Measurements from ENCODE around the gene MAP1LC3B.
A peak's percentile ranks its signal among the peaks of the same experiment; 100 is the strongest.
"Not testable (repeated sequence)": the region's sequence is repeated elsewhere in the genome, so short reads cannot be mapped to it uniquely, and the experiment has no call there.

Gene MAP1LC3B

GRCh38 chr16:87372305-87372704 is 19.8 kb upstream of the MAP1LC3B start:
- H3K4me3 ChIP-seq (replicated peaks; ENCODE audit: low read depth, low read length) = no peak overlapping the region
- TF ChIP-seq CTCF (IDR thresholded peaks at IDR 0.05; ENCODE audit: low read depth, low read length, missing control alignments) = no peak
- DNase-seq (ENCODE audit: extremely low read depth, low read depth) = no peak

GRCh38 chr16:87374313-87374712 is 17.8 kb upstream of the MAP1LC3B start:
- no peak for DNase-seq (ENCODE audit: extremely low read depth, low read depth)
- TF ChIP-seq CTCF (IDR thresholded peaks at IDR 0.05; ENCODE audit: low read depth, low read length, missing control alignments) = no peak
- no peak overlapping the region for H3K4me3 ChIP-seq (replicated peaks; ENCODE audit: low read depth, low read length)

DNA sequence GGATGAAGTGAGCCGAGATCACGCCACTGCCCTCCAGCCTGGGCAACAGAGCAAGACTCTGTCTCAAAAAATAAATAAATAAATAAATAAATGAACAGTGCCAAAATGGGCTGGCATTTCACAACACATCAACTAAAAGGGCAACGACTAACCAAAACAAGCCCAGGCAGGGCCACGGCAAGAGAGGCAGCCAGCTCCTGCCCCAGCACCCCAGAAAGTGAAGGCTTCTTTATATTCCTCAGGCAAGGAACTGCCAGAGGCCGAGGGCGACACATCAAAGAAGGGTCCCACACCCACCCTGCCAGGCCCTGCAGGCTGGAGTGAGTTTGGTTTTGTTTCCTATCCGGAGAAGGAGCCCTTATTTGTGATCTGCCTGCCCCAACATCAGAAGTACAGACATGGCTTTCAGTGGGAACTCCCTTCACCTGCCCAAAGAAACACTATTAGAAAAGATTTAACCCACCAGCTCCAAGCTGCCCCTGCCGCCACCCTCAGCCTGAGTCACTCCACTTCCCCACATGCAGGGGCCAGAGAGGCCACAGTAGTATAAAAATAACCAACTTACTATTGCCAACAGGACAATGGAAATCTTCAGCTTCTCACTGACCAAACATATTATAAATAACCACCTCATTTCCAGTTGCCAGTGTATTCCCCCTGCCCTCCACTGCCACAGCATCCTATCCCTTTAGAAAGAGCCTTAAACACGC is 16.6 kb upstream of the MAP1LC3B start:
- H3K4me3 ChIP-seq (replicated peaks; ENCODE audit: low read depth, low read length) = no peak overlapping the region
- DNase-seq (ENCODE audit: extremely low read depth, low read depth) = no peak
- TF ChIP-seq CTCF (IDR thresholded peaks at IDR 0.05; ENCODE audit: low read depth, low read length, missing control alignments) = no peak

DNA sequence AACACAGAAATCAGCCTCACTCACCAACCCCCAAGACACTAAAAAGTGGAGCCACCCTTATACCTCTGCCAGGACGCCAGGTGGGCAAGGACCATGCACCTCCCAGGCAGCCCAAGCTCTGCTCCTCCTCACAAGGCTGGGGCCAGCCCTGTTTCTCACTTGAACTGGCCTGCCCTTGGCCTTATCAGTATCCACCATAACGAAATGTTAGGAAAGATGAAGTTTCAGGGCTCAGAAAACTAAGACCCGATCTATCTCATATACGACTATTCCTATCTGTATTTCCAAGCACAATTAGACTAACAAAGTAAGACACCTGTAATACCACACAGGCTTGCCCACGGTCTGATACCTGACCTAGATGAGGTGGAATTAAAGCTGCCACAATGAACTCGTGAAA is 15.5 kb upstream of the MAP1LC3B start:
- DNase-seq (ENCODE audit: extremely low read depth, low read depth) = no peak
- H3K4me3 ChIP-seq (replicated peaks; ENCODE audit: low read depth, low read length) = no peak overlapping the region
- TF ChIP-seq CTCF (IDR thresholded peaks at IDR 0.05; ENCODE audit: low read depth, low read length, missing control alignments) = no peak

GRCh38 chr16:87379312-87379752 is 12.8 kb upstream of the MAP1LC3B start:
- DNase-seq (ENCODE audit: extremely low read depth, low read depth); H3K4me3 ChIP-seq (replicated peaks; ENCODE audit: low read depth, low read length): not testable (repeated sequence)

DNA sequence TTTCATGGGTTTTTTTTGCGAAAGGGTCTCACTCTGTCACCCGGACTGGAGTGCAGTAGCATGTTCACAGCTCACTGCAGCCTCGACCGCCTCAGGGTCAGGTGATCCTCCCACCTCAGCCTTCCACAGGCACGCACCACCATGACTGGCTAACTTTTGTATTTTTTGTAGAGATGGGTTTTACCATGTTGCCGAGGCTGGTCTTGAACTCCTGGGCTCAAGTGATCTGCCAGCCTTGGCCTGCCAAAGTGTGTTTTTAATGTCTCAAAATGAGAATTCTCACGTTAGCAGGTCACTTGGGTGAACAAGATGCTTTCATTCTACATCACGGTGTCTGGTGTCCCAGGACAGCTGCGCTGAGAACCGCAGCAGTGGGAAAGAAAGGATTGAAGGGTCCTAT is 11.7 kb upstream of the MAP1LC3B start:
- no peak overlapping the region; the same call in 1 of the 2 replicates for H3K4me3 ChIP-seq (replicated peaks; ENCODE audit: low read depth, low read length)
- DNase-seq (ENCODE audit: extremely low read depth, low read depth) = no peak
- TF ChIP-seq CTCF (IDR thresholded peaks at IDR 0.05; ENCODE audit: low read depth, low read length, missing control alignments) = no peak

DNA sequence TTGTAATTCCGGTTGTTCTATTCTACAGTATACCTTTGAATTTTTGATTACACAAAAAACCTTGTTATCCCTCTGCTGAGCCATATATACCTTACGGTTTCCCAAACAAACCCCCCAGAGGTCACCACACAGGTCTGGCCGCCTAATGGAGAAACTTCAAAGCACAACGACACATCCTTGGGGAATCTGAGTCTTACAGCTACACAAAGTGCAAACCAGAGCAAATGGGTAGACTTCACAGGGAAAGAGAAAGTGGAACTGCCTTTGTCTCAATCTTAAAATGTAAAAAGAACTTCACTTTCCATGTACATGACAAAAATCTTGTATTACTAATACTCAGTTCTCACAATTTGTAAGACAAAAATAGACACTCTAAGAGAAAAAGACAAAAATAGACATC is 11.3 kb upstream of the MAP1LC3B start:
- H3K4me3 ChIP-seq (replicated peaks; ENCODE audit: low read depth, low read length) = peak overlapping the region; percentile 74
- no peak for DNase-seq (ENCODE audit: extremely low read depth, low read depth)
- TF ChIP-seq CTCF (IDR thresholded peaks at IDR 0.05; ENCODE audit: low read depth, low read length, missing control alignments) = no peak
